ENCODE measurements around the gene STPG4. TPM values are rescaled to one million over a fixed set of nuclear protein-coding genes. Genes with fewer than 3 reads are reported as not detected.

STPG4 gene
- polyA plus RNA-seq, 3 donors: 0.20 to 0.24 TPM; not detected in 1

DNA sequence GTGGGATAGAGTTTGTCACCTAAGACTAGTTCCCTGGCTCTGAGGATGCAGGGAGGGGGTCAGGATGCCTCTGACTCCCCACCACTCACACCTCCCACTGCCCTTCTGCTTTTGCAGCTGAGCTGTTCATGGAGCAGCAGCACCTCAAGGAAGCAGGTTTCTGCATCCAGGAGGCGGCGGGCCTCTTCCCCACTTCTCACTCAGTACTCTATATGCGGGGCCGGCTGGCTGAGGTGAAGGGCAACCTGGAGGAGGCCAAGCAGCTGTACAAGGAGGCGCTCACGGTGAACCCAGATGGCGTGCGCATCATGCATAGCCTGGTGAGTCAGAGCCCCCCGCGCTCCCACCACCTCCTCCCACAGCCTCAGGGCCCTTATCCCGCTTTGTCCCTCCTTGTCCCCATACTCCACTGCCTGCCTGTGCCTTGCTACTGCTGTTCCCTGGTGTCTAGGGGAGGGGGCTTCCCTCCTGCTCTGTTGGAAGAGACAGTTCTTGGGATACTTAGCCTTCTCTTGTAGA is 94.4 kb downstream of the STPG4 start:
- no peak overlapping the region for H3K9ac ChIP-seq (ENCODE audit: insufficient read depth, low read length, poor library complexity, severe bottlenecking)
- intact Hi-C loops (cut with micrococcal nuclease): no loop called here
- peak overlapping the region in 3 of 7 donors; percentile 45 to 56 (median 54) for H3K27ac Mint-ChIP-seq
- DNase-seq: no peak
- H3K4me3 Mint-ChIP-seq: no peak overlapping the region
- H3K79me2 ChIP-seq (ENCODE audit: insufficient read depth, low read length): peaks cover 7% of the 10 kb centered on the region
- no peaks in the 10 kb centered on the region for H3K9me3 Mint-ChIP-seq
- WGBS (ENCODE audit: insufficient coverage): 95% methylated on average over 6 of the region's 11 CpGs
- peaks cover 68% of the 10 kb centered on the region for H3K4me1 Mint-ChIP-seq
- H3K27me3 Mint-ChIP-seq (ENCODE audit: low read depth in 3 of 3): peaks cover 0 to 6% (median 2%) of the 10 kb centered on the region in 3 donors
- no peak overlapping the region for H3K4me2 ChIP-seq (replicated peaks; ENCODE audit: extremely low read depth, low read length, poor library complexity, severe bottlenecking)
- no peak overlapping the region for H3K4me3 ChIP-seq (replicated peaks in 1 of 3; ENCODE audit: low read depth in 2 of 3, low read length in 3 of 3)
- H4K20me1 ChIP-seq (ENCODE audit: insufficient read depth, low read length): no peaks in the 10 kb centered on the region
- H3K9me3 ChIP-seq (replicated peaks in 1 of 2; ENCODE audit: control insufficient read depth in 1 of 2, insufficient read depth in 1 of 2, low read length in 2 of 2): no peaks in the 10 kb centered on the region
- no peaks in the 10 kb centered on the region for H3K27me3 ChIP-seq (ENCODE audit: control insufficient read depth in 2 of 2, insufficient read depth in 2 of 2, low read length in 2 of 2)
- H3K36me3 ChIP-seq (replicated peaks in 1 of 2; ENCODE audit: control insufficient read depth in 1 of 2, insufficient read depth in 2 of 2, low read length in 2 of 2): peaks cover 51 to 53% of the 10 kb centered on the region in 2 donors
- H3K4me1 ChIP-seq (ENCODE audit: control insufficient read depth in 1 of 2, insufficient read depth in 2 of 2, low read length in 2 of 2): peaks cover 54 to 58% of the 10 kb centered on the region in 2 donors
- H3K27ac ChIP-seq (ENCODE audit: low read depth in 1 of 2, low read length in 2 of 2): peak overlapping the region in 1 of 2 donors; percentile 45
- H2AFZ ChIP-seq (ENCODE audit: insufficient read depth, low read depth, low read length, poor library complexity, severe bottlenecking): no peak overlapping the region
- TF ChIP-seq, protein P1, sequence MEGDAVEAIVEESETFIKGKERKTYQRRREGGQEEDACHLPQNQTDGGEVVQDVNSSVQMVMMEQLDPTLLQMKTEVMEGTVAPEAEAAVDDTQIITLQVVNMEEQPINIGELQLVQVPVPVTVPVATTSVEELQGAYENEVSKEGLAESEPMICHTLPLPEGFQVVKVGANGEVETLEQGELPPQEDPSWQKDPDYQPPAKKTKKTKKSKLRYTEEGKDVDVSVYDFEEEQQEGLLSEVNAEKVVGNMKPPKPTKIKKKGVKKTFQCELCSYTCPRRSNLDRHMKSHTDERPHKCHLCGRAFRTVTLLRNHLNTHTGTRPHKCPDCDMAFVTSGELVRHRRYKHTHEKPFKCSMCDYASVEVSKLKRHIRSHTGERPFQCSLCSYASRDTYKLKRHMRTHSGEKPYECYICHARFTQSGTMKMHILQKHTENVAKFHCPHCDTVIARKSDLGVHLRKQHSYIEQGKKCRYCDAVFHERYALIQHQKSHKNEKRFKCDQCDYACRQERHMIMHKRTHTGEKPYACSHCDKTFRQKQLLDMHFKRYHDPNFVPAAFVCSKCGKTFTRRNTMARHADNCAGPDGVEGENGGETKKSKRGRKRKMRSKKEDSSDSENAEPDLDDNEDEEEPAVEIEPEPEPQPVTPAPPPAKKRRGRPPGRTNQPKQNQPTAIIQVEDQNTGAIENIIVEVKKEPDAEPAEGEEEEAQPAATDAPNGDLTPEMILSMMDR (IDR thresholded peaks at IDR 0.05): no peak
- peaks cover 60 to 75% of the 10 kb centered on the region in 2 donors for H3K36me3 Mint-ChIP-seq

DNA sequence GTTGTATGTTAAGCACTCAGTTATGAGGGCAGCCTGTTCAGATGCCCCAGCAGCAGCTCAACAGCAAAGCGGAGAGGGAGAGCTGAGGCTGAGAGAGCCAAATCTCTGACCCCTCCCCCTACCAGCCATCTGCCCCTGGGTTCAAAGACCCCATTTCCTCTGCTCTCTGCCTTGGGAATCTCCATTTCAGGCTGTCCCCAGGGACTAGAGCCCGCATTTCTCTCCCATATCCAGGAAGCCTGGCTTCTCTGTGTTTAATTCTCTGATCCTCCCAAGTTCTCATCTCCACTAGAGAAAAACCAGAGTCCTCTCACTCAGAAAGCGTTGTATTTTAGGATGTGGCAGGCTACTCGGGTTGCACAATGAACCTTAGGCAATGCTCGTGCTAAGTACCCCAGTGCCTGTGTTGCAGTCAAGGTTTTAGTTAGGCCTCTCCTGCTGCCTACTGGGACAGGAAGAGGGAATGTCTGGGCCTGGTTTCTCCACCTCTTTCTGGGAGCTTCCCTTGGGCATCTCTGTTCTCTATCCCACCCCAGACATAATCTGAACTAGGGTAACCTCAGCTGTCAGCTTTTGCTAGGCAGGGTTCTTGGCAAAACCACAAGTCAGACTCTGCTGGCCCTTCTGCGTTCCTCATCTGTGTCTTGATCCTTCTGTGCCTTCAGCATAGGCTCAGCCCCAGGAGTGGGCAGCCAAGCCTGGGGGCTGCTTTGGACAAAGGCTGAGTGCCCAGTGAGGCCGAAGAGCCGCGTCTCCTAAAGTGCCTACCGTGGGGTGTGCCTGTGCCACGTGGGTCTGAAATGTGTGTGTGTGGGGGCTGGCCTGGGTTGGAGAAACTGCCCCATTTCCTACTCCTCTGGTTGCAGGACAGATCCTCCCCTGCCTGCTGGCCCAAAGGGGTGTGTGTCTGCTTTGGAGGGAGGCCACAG is 96.8 kb downstream of the STPG4 start:
- Mint-ChIP-seq H3K27me3 (ENCODE audit: low read depth in 3 of 3) (peaks cover 0 to 6% (median 0%) of the 10 kb centered on the region in 3 donors), H3K27ac (peak overlapping the region; percentile 99 to 100 (median 99)), H3K4me1 (peaks cover 65% of the 10 kb centered on the region), H3K9me3 (no peaks in the 10 kb centered on the region), H3K4me3 (peak overlapping the region; percentile 53 to 78), H3K36me3 (peaks cover 61 to 76% of the 10 kb centered on the region in 2 donors)
- H3K36me3 ChIP-seq (replicated peaks in 1 of 2; ENCODE audit: control insufficient read depth in 1 of 2, insufficient read depth in 2 of 2, low read length in 2 of 2): peaks cover 51 to 61% of the 10 kb centered on the region in 2 donors
- WGBS (ENCODE audit: insufficient coverage): 25% methylated on average over 6 of the region's 11 CpGs
- H3K4me1 ChIP-seq (ENCODE audit: control insufficient read depth in 1 of 2, insufficient read depth in 2 of 2, low read length in 2 of 2): peaks cover 52 to 55% of the 10 kb centered on the region in 2 donors
- peak overlapping the region; percentile 38 for H2AFZ ChIP-seq (ENCODE audit: insufficient read depth, low read depth, low read length, poor library complexity, severe bottlenecking)
- H3K27me3 ChIP-seq (ENCODE audit: control insufficient read depth in 2 of 2, insufficient read depth in 2 of 2, low read length in 2 of 2): no peaks in the 10 kb centered on the region
- peak overlapping the region in 1 of 3 experiments; percentile 27 for H3K4me3 ChIP-seq (replicated peaks in 1 of 3; ENCODE audit: low read depth in 2 of 3, low read length in 3 of 3)
- DNase-seq: peak; percentile 83 to 96 (median 86)
- H3K27ac ChIP-seq (ENCODE audit: low read depth in 1 of 2, low read length in 2 of 2): peak overlapping the region; percentile 99
- intact Hi-C loops (cut with micrococcal nuclease): loop anchor here in 1 of 2 donors (2.0 kb wide), 1 partner anchor 15 kb away; no protein-coding TSS in a partner anchor
- peak overlapping the region; percentile 79 for H3K9ac ChIP-seq (ENCODE audit: insufficient read depth, low read length, poor library complexity, severe bottlenecking)
- TF ChIP-seq, protein P1 (IDR thresholded peaks at IDR 0.05): no peak
- peak overlapping the region; percentile 35 for H3K4me2 ChIP-seq (replicated peaks; ENCODE audit: extremely low read depth, low read length, poor library complexity, severe bottlenecking)
- H3K79me2 ChIP-seq (ENCODE audit: insufficient read depth, low read length): peaks cover 17% of the 10 kb centered on the region
- no peaks in the 10 kb centered on the region for H3K9me3 ChIP-seq (replicated peaks in 1 of 2; ENCODE audit: control insufficient read depth in 1 of 2, insufficient read depth in 1 of 2, low read length in 2 of 2)
- H4K20me1 ChIP-seq (ENCODE audit: insufficient read depth, low read length): no peaks in the 10 kb centered on the region

Measured in CD14-positive monocyte (primary cell).